ENCODE results near the gene USP43.

Gene USP43

GRCh38 chr17:9715503-9716016 lies 70.2 kb downstream of the USP43 start:
- DNase-seq = no peak

- DNase-seq = no peak
Measured at GRCh38 chr17:9725575-9725974, 80.3 kb downstream of the USP43 start.

- no peak for DNase-seq
Measured at GRCh38 chr17:9726291-9726690, 81.0 kb downstream of the USP43 start.

- DNase-seq = no peak
Measured at GRCh38 chr17:9728005-9728404, 82.7 kb downstream of the USP43 start.

- DNase-seq = no peak
Measured at GRCh38 chr17:9728564-9728963, 83.2 kb downstream of the USP43 start.

- no peak for DNase-seq
Measured at GRCh38 chr17:9729034-9729650, 83.8 kb downstream of the USP43 start.

- no peak for DNase-seq
Measured at GRCh38 chr17:9729735-9730420, 84.6 kb downstream of the USP43 start.

- DNase-seq = no peak
Measured at GRCh38 chr17:9750524-9750923, 105.2 kb downstream of the USP43 start.

- no peak for DNase-seq
Measured at GRCh38 chr17:9755083-9755482, 109.8 kb downstream of the USP43 start.

GRCh38 chr17:9760266-9760665 lies 114.9 kb downstream of the USP43 start:
- no peak for DNase-seq

GRCh38 chr17:9763643-9764042 lies 118.3 kb downstream of the USP43 start:
- DNase-seq = no peak

GRCh38 chr17:9765322-9765721 lies 120.0 kb downstream of the USP43 start:
- DNase-seq = no peak

GRCh38 chr17:9766970-9767369 lies 121.7 kb downstream of the USP43 start:
- no peak for DNase-seq

- DNase-seq = no peak
Measured at GRCh38 chr17:9767432-9767991, 122.2 kb downstream of the USP43 start.

- no peak for DNase-seq
Measured at GRCh38 chr17:9768381-9768934, 123.1 kb downstream of the USP43 start.

GRCh38 chr17:9769036-9769695 lies 123.8 kb downstream of the USP43 start:
- no peak for DNase-seq

- no peak for DNase-seq
Measured at GRCh38 chr17:9771465-9771864, 126.1 kb downstream of the USP43 start.

GRCh38 chr17:9772658-9773057 lies 127.3 kb downstream of the USP43 start:
- no peak for DNase-seq

GRCh38 chr17:9776911-9777310 lies 131.6 kb downstream of the USP43 start:
- DNase-seq = no peak

Measured in KG1 (cell line).